Karpas-422 (cell line): ENCODE results near the gene SNRNP70. TPM values are rescaled to one million over a fixed set of nuclear protein-coding genes. Genes with fewer than 3 reads are reported as not detected.
"Not testable (repeated sequence)": the region's sequence is repeated elsewhere in the genome, so short reads cannot be mapped to it uniquely, and the experiment has no call there.

Source experiments
- DNase-seq: peaks from one replicate; pipeline ENCODE4 v3.0.0-alpha.2; 2015
- H2AFZ ChIP-seq: fragments of 200-600 bp; sonication (generic); 2 replicates; pipeline ENCODE4 v1.6.1; 2014; ENCODE audit warnings: antibody characterized with exemption, low read length, mixed read lengths
- H3K27ac ChIP-seq: fragments of 200-600 bp; sonication (generic); 2 replicates; pipeline ENCODE4 v1.5.1; 2014; ENCODE audit warnings: mild to moderate bottlenecking, low read length, moderate library complexity
- H3K27me3 ChIP-seq: fragments of 200-600 bp; sonication (generic); 2 replicates; pipeline ENCODE4 v1.6.1; 2014; ENCODE audit warnings: low read length, mixed read lengths
- H3K36me3 ChIP-seq: fragments of 200-600 bp; sonication (generic); 2 replicates; pipeline ENCODE4 v1.6.1; 2014; ENCODE audit warnings: low read length, mixed read lengths; ENCODE audit not compliant: insufficient read depth
- H3K4me1 ChIP-seq: fragments of 200-600 bp; sonication (generic); 2 replicates; pipeline ENCODE4 v1.6.1; 2014; ENCODE audit warnings: mild to moderate bottlenecking, low read length, mixed read lengths
- H3K4me2 ChIP-seq: fragments of 200-600 bp; sonication (generic); 2 replicates; pipeline ENCODE4 v1.6.1; 2014; ENCODE audit warnings: low read length, low read depth, mild to moderate bottlenecking; ENCODE audit not compliant: poor library complexity, severe bottlenecking
- H3K4me3 ChIP-seq: fragments of 200-600 bp; sonication (generic); 2 replicates; pipeline ENCODE4 v1.5.1; 2014; ENCODE audit warnings: mild to moderate bottlenecking, antibody characterized with exemption, low read length, mixed read lengths
- H3K79me2 ChIP-seq: fragments of 200-600 bp; sonication (generic); 2 replicates; pipeline ENCODE4 v1.6.1; 2014; ENCODE audit warnings: mild to moderate bottlenecking, low read length, mixed read lengths
- H3K9ac ChIP-seq: fragments of 200-600 bp; sonication (generic); 2 replicates; pipeline ENCODE4 v1.6.0; 2014; ENCODE audit warnings: low read length
- H3K9me2 ChIP-seq: fragments of 200-600 bp; sonication (generic), shearing (Covaris generic); replicated peaks from 2 replicates; pipeline ENCODE4 v1.6.0; 2014; ENCODE audit warnings: mild to moderate bottlenecking, low read length, moderate library complexity; ENCODE audit not compliant: insufficient read depth
- H3K9me3 ChIP-seq: fragments of 300-700, 200-600 bp; sonication (generic); 2 replicates; pipeline ENCODE4 v1.6.1; 2014; ENCODE audit warnings: low read length, mixed read lengths
- H4K20me1 ChIP-seq: fragments of 200-600 bp; sonication (generic); 2 replicates; pipeline ENCODE4 v1.6.1; 2014; ENCODE audit warnings: mild to moderate bottlenecking, antibody characterized with exemption, low read length, low read depth; ENCODE audit not compliant: insufficient read depth
- total RNA-seq: library from RNA; depleted of rRNA; stranded (reverse); fragments of >200 nt; shearing (Covaris generic); gene quantifications from 2 replicates; pipeline ENCODE4 v1.2.3, GENCODE V29; 2014; ENCODE audit warnings: low replicate concordance

Gene SNRNP70
- total RNA-seq, 1 experiment from 2014 or later, result 420 TPM

GRCh38 chr19:49049011-49049410, 36.2 kb upstream of the SNRNP70 start, which contains the start of gene CGB8:
CGB8 (minus strand) TSS chr19:49049111; CDS start chr19:49048739, 372 bp downstream.
- H3K4me3 ChIP-seq, H3K36me3 ChIP-seq, H3K27me3 ChIP-seq, H2AFZ ChIP-seq, H3K4me1 ChIP-seq, DNase-seq, H3K4me2 ChIP-seq, H3K9me3 ChIP-seq, H3K9me2 ChIP-seq, H3K79me2 ChIP-seq, H4K20me1 ChIP-seq, H3K27ac ChIP-seq, H3K9ac ChIP-seq: not testable (repeated sequence)

GRCh38 chr19:49049834-49050233, 35.4 kb upstream of the SNRNP70 start:
- not testable (repeated sequence) for H3K27me3 ChIP-seq, H3K4me3 ChIP-seq, H3K4me1 ChIP-seq, H3K9me3 ChIP-seq, H3K27ac ChIP-seq, H3K4me2 ChIP-seq, H3K79me2 ChIP-seq, DNase-seq, H2AFZ ChIP-seq, H4K20me1 ChIP-seq, H3K36me3 ChIP-seq, H3K9ac ChIP-seq, H3K9me2 ChIP-seq

- not testable (repeated sequence) for H3K9me2 ChIP-seq, H3K27ac ChIP-seq, H3K27me3 ChIP-seq, H3K9me3 ChIP-seq, H3K9ac ChIP-seq, DNase-seq, H3K4me2 ChIP-seq, H4K20me1 ChIP-seq, H3K4me1 ChIP-seq, H2AFZ ChIP-seq, H3K4me3 ChIP-seq, H3K36me3 ChIP-seq, H3K79me2 ChIP-seq
Measured at GRCh38 chr19:49050376-49051033, 34.7 kb upstream of the SNRNP70 start.

- no peak overlapping the region for H3K9ac ChIP-seq
- no peaks in the 10 kb centered on the region for H3K4me1 ChIP-seq
- no peaks in the 10 kb centered on the region for H3K36me3 ChIP-seq
- peak overlapping the region; percentile 43; the same call in 1 of the 2 replicates for H2AFZ ChIP-seq
- no peaks in the 10 kb centered on the region for H3K79me2 ChIP-seq
- no peaks in the 10 kb centered on the region for H3K27me3 ChIP-seq
- H3K9me2 ChIP-seq, result no peaks in the 10 kb centered on the region
- no peak overlapping the region for H3K4me2 ChIP-seq
- no peak overlapping the region for H3K4me3 ChIP-seq
- H4K20me1 ChIP-seq, result no peaks in the 10 kb centered on the region
- no peaks in the 10 kb centered on the region for H3K9me3 ChIP-seq
- peak; percentile 46 for DNase-seq
- no peak overlapping the region for H3K27ac ChIP-seq
Measured at GRCh38 chr19:49056101-49056901, 28.9 kb upstream of the SNRNP70 start.

- not testable (repeated sequence) for H3K9me2 ChIP-seq, DNase-seq, H3K4me1 ChIP-seq, H2AFZ ChIP-seq, H4K20me1 ChIP-seq, H3K36me3 ChIP-seq, H3K79me2 ChIP-seq, H3K4me3 ChIP-seq, H3K9me3 ChIP-seq, H3K4me2 ChIP-seq, H3K9ac ChIP-seq, H3K27ac ChIP-seq, H3K27me3 ChIP-seq
Measured at GRCh38 chr19:49056902-49057596, 28.2 kb upstream of the SNRNP70 start.

- no peaks in the 10 kb centered on the region for H3K36me3 ChIP-seq
Measured at GRCh38 chr19:49057636-49058234, 27.5 kb upstream of the SNRNP70 start, which contains the start of gene CGB7. CGB7 (minus strand) TSS chr19:49057749; CDS start chr19:49055375, 2,374 bp downstream.

GRCh38 chr19:49058562-49058961, 26.7 kb upstream of the SNRNP70 start:
- H3K4me2 ChIP-seq, result no peak overlapping the region

More at GRCh38 chr19:49057636-49058234, 27.5 kb upstream of the SNRNP70 start, which contains the start of gene CGB7:
- Histone ChIP-seq H3K9me2 (no peaks in the 10 kb centered on the region), H3K79me2 (no peaks in the 10 kb centered on the region), H3K4me1 (no peaks in the 10 kb centered on the region), H3K4me3 (no peak within 1 kb of the TSS), H4K20me1 (no peaks in the 10 kb centered on the region), H3K27me3 (no peaks in the 10 kb centered on the region), H3K27ac (no peak within 1 kb of the TSS), H3K9ac (no peak within 1 kb of the TSS), H3K4me2 (no peak within 1 kb of the TSS), H3K9me3 (no peaks in the 10 kb centered on the region), H2AFZ (no peak within 1 kb of the TSS)
- no peak for DNase-seq

GRCh38 chr19:49059053-49059452, 26.2 kb upstream of the SNRNP70 start:
- Histone ChIP-seq H3K9me3 (no peaks in the 10 kb centered on the region), H3K79me2 (no peaks in the 10 kb centered on the region), H3K36me3 (no peaks in the 10 kb centered on the region), H3K9ac (no peak overlapping the region), H3K9me2 (no peaks in the 10 kb centered on the region), H3K4me2 (no peak overlapping the region), H2AFZ (no peak overlapping the region), H3K4me3 (no peak overlapping the region), H4K20me1 (no peaks in the 10 kb centered on the region), H3K4me1 (no peaks in the 10 kb centered on the region), H3K27ac (no peak overlapping the region), H3K27me3 (no peaks in the 10 kb centered on the region)
- DNase-seq, result no peak

More at GRCh38 chr19:49058562-49058961, 26.7 kb upstream of the SNRNP70 start:
- H3K4me1 ChIP-seq, result no peaks in the 10 kb centered on the region
- H3K27me3 ChIP-seq, result no peaks in the 10 kb centered on the region
- H2AFZ ChIP-seq, result no peak overlapping the region
- no peaks in the 10 kb centered on the region for H3K79me2 ChIP-seq
- H3K4me3 ChIP-seq, result no peak overlapping the region
- no peaks in the 10 kb centered on the region for H4K20me1 ChIP-seq
- no peaks in the 10 kb centered on the region for H3K9me3 ChIP-seq
- H3K9ac ChIP-seq, result no peak overlapping the region
- DNase-seq, result peak; percentile 77
- H3K9me2 ChIP-seq, result no peaks in the 10 kb centered on the region
- H3K36me3 ChIP-seq, result no peaks in the 10 kb centered on the region
- H3K27ac ChIP-seq, result no peak overlapping the region
